Activated CD4-positive, CD25-positive, alpha-beta regulatory T cell treated with anti-CD3 and anti-CD28 coated beads, Interleukin-2, amount 50 U/mL, for 16 hours (primary cell): ENCODE data around the gene RNF222.

Experiments used
- DNase-seq: peaks from one replicate; pipeline ENCODE4 v3.0.0-alpha.2; 2020; ENCODE audit warnings: low read depth, low spot score

The RNF222 gene

DNA sequence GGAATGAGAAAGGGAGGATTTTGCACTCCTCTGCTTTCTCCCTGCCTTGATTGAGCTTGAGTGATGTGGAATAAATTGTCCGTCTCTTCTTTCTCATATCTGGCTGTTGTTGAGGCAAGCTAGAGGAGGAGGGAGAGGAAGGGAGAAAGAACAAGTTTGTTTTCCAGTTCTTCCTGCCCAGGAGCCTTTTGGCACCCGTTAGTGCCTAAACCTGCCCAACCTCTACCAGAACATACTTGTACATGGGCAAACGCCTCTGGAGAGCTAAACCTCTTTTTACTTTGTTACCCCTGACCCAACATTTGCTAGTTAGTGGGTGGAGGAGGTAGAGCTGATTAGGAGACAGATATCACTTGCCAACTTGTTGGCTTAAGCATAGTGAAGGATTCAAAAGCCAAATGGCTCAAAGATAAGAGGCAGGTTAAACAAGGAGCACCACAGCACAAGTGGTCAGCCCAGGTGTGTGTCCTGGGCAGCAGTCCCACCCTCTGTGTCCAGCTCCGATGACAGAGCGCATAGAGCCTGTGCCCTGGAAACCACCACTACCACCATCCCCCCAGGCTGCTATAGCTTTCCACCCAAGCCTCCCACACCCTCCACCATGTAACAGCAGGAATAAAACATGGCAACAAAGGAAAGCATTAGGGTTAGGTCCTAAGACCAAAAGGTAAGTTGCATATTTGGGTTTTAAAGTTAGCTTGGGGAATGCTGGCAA lies 51.5 kb downstream of the RNF222 start:
- DNase-seq = no peak

DNA sequence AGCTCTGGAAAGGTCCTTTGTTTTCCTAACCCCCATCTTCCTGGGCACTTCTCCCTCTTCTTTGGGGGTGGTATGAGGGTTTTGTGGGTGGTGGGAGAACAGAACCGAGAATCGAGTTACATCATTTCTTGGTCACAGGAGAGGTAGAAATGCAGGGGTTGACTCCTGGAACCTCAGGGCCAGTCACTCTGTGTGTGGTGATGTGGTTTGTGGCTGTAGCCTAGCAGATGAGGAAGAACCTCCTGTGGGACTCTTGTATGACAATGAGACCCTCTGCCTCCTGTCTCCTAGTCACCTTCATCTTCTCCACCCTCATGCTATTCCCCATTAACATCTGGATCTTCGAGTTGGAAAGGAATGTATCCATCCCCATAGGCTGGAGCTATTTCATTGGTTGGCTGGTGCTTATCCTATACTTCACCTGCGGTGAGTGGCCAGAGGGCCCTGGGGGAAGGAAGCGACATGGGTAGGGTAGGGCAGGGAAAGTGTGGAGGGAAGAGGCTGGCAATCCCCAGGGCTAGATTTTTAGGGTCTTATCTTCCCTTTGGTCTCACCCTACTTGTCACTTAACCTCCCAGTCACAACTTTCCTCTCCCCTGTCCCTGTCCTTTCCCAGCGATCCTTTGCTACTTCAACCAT lies 52.5 kb downstream of the RNF222 start:
- DNase-seq = no peak

- no peak for DNase-seq
Observed at GRCh38 chr17:8341456-8341855, 56.2 kb downstream of the RNF222 start.
